GM12878 (cell line): Measurements from ENCODE around the gene RAB29. TPM values are rescaled to one million over a fixed set of nuclear protein-coding genes. Genes with fewer than 3 reads are reported as not detected.

Experiments used
- ATAC-seq: fragments of 200-7000 bp; cut with Tn5 transposase; 3 replicates; pipeline ENCODE4 v1.9.1; 2020; ENCODE audit warnings: mild to moderate bottlenecking, moderate library complexity
- BruUV-seq: library from RNA; stranded (reverse); fragments of 400-500 nt; replicated peaks from 2 replicates; lab custom pipeline; 2021; lab: Mats Ljungman, UMichigan
- CTCF ChIA-PET: fragments of 300-600 bp; sonication (Branson Sonifier 250); formaldehyde crosslinking; extraction: SDS; loops from one replicate; lab custom pipeline; 2021; ENCODE audit warnings: inconsistent platforms; lab: Yijun Ruan, JAX
- POLR2A ChIA-PET: fragments of 350-600 bp; formaldehyde crosslinking; extraction: SDS; loops from one replicate; lab custom pipeline; 2021; ENCODE audit warnings: inconsistent platforms; lab: Charles Lee
- RAD21 ChIA-PET: fragments of 300-600 bp; sonication (Branson Sonifier 250); formaldehyde crosslinking; loops from one replicate; lab custom pipeline; 2023; ENCODE audit warnings: antibody characterized with exemption; ENCODE audit not compliant: unreplicated experiment; lab: Charles Lee
- SMC1A ChIA-PET: fragments of 300-600 bp; sonication (Branson Sonifier 250); formaldehyde crosslinking; loops from one replicate; lab custom pipeline; 2023; ENCODE audit not compliant: unreplicated experiment, uncharacterized antibody; lab: Charles Lee
- DNase-seq: peaks from one replicate; pipeline ENCODE4 v3.0.0-alpha.2; 2011; ENCODE audit warnings: low read depth, low spot score
- FAIRE-seq: peaks from 3 replicates; lab custom pipeline; 2011; peaks lifted over from hg19 to GRCh38; lab: Jason Lieb, UNC
- H2AFZ ChIP-seq: 2 replicates; pipeline ENCODE4 v1.6.0; 2011; ENCODE audit warnings: low read depth, low read length, control low read depth; ENCODE audit not compliant: control insufficient read depth
- H3K27ac ChIP-seq: 2 replicates; pipeline ENCODE4 v1.5.1; 2011; ENCODE audit warnings: control low read depth; ENCODE audit not compliant: control insufficient read depth, insufficient read depth
- H3K27me3 ChIP-seq, 2 experiments: replicated peaks in 1 of 2; 2 replicates each; pipeline versions ENCODE4 v1.6.0 to v1.6.1; 2011; ENCODE audit warnings: low read length in 1 of 2; ENCODE audit not compliant: control insufficient read depth in 2 of 2, insufficient read depth in 2 of 2
- H3K36me3 ChIP-seq, 2 experiments: 2 replicates each; pipeline ENCODE4 v1.5.1; 2011; ENCODE audit warnings: low read length in 1 of 2; ENCODE audit not compliant: control insufficient read depth in 2 of 2, insufficient read depth in 2 of 2
- H3K4me1 ChIP-seq: 2 replicates; pipeline ENCODE4 v1.6.1; 2011; ENCODE audit warnings: mild to moderate bottlenecking, low read length, moderate library complexity, mixed read lengths; ENCODE audit not compliant: control insufficient read depth, insufficient read depth
- H3K4me2 ChIP-seq: 2 replicates; pipeline ENCODE4 v1.6.0; 2011; ENCODE audit warnings: control low read depth; ENCODE audit not compliant: control insufficient read depth, insufficient read depth
- H3K4me3 ChIP-seq: fragments of 200-600 bp; sonication (generic); 2 replicates; pipeline ENCODE4 v1.5.1; 2016
- H3K79me2 ChIP-seq: 2 replicates; pipeline ENCODE4 v1.6.0; 2011; ENCODE audit warnings: low read length; ENCODE audit not compliant: control insufficient read depth, insufficient read depth
- H3K9ac ChIP-seq: 2 replicates; pipeline ENCODE4 v1.8.0; 2011; ENCODE audit warnings: low read length, control low read depth, mixed read lengths; ENCODE audit not compliant: control insufficient read depth, insufficient read depth
- H3K9me3 ChIP-seq: replicated peaks from 3 replicates; pipeline ENCODE4 v1.5.1; 2011; ENCODE audit warnings: mild to moderate bottlenecking, low read length; ENCODE audit not compliant: control insufficient read depth, insufficient read depth
- H4K20me1 ChIP-seq: 2 replicates; pipeline ENCODE4 v1.6.0; 2011; ENCODE audit not compliant: control insufficient read depth, insufficient read depth
- POU2F2 ChIP-seq: IDR thresholded peaks from 3 replicates; pipeline ENCODE4 v1.6.1; 2011; ENCODE audit warnings: low read depth, mild to moderate bottlenecking, low read length, borderline replicate concordance
- RB1 ChIP-seq: fragments of 450-650 bp; formaldehyde crosslinking; IDR thresholded peaks from 2 replicates; pipeline ENCODE4 v1.6.1; 2017; ENCODE audit warnings: mild to moderate bottlenecking, borderline replicate concordance
- WGBS: methylation state at CpG from one replicate; pipeline ENCODE4 v1.1.6; 2016; ENCODE audit warnings: low lambda C conversion rate; ENCODE audit not compliant: insufficient replicate concordance, insufficient coverage; ENCODE audit errors: missing lambda C conversion rate; 5-methylcytosine and 5-hydroxymethylcytosine counted together
- in situ Hi-C: fragments of 300-500 bp; cut with MboI; formaldehyde crosslinking; loops from 9 replicates; pipeline ENCODE4 v1.14.3; 2018; ENCODE audit warnings: mixed read lengths
- intact Hi-C: fragments of 100-400 bp; cut with micrococcal nuclease; formaldehyde crosslinking; loops from one replicate; pipeline ENCODE4 v1.14.2; 2022; ENCODE audit not compliant: unreplicated experiment
- polyA plus RNA-seq, 11 experiments: library from polyadenylated mRNA; depleted of rRNA in 4 of 11; unstranded in 6 of 11; stranded (reverse) in 5 of 11; fragments of >200 nt; fragmentation: Nextera tagmentation in 4 of 11; fragmentation: Illumina TruSeq in 1 of 11; extraction: Ambion mirVana in 4 of 11; extraction: Trizol in 1 of 11; gene quantifications; 1 replicate in 1 of 11; 2 replicates in 10 of 11; pipeline versions ENCODE4 v1.2.1 to v1.2.3, GENCODE V29; 2011 to 2016; ENCODE audit warnings: inconsistent platforms in 2 of 11, missing spikeins in 2 of 11, low read depth in 1 of 11
- total RNA-seq, 4 experiments: library from RNA; depleted of rRNA in 3 of 4; stranded (reverse); fragments of >200 nt in 3 of 4; fragmentation: Illumina TruSeq in 1 of 4; extraction: Trizol in 1 of 4; gene quantifications; 2 replicates each; pipeline versions ENCODE4 v1.2.1 to v1.2.3, GENCODE V29; 2013 to 2021
- TF ChIP-seq, protein P1 (sequence below): fragments of 450-650 bp; IDR thresholded peaks from 2 replicates; pipeline ENCODE4 v1.6.1; 2017; ENCODE audit warnings: mild to moderate bottlenecking

The RAB29 gene
- total and polyA plus RNA-seq, 10 of the 15 experiments (the other 5 are each of a cell fraction or from before 2014, with no cell fraction given): 11.7 to 74.5 (median 15.0) TPM

DNA sequence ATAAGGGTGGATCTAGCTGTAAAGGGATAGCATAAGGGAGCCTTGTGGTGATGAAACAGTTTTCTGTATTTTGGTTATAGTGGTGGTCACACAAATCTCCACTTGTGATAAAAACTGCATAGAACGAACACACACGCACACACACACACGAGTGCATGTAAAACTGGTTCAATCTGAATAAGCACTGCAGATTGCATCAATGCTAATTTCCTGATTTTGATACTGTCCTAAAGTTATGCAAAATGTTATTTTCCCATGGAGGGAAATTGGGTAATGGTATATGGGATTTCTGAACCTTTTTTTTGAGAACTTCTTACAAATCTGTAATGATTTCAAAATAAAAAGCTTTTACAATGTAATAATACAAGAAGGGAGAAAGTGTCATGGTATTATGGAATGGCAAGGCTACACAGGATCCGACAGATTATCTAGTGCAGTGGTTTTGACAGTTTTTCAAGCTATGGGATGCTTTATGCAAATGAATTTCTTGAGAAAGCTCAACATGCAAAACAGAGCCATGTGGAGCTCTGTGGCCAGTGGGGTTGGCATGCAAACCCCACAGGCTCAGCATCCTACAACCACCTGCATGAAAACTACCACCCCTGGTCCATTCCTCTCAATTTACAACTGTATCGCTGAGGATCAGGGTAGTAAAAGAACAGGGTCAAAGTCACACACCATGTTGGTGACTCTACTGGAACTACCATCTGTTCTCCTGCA is 18.9 kb upstream of the RAB29 start:
- no TSS peak for BruUV-seq
- Histone ChIP-seq H3K4me3 (no peak overlapping the region), H3K4me1 (peaks cover 7% of the 10 kb centered on the region), H3K27me3 (no peaks in the 10 kb centered on the region; a peak in 1 of 4 replicates), H3K9ac (no peak overlapping the region), H3K79me2 (no peaks in the 10 kb centered on the region), H3K4me2 (no peak overlapping the region), H3K36me3 (no peaks in the 10 kb centered on the region), H2AFZ (no peak overlapping the region), H3K27ac (no peak overlapping the region), H4K20me1 (no peaks in the 10 kb centered on the region), H3K9me3 (no peaks in the 10 kb centered on the region)
- ATAC-seq: peak; percentile 46
- SMC1A ChIA-PET: interaction anchor here (1.2 to 5.4 kb wide), 9 partner anchors 16 to 312 kb away, joined by 3 to 104 read pairs (median 5); partner anchors contain the start of gene SLC41A1
- POLR2A ChIA-PET: interaction anchor here (0.6 to 0.8 kb wide), 2 partner anchors 51 to 149 kb away, joined by 3 to 5 read pairs; no protein-coding TSS in a partner anchor
- intact Hi-C loops: no loop called here
- in situ Hi-C loops: loop anchor here (5.0 kb wide), 3 partner anchors 118 to 313 kb away; no protein-coding TSS in a partner anchor
- 64% methylated on average over 5 of the region's 5 CpGs for WGBS
- FAIRE-seq: no peak
- DNase-seq: no peak
- RAD21 ChIA-PET: interaction anchor here (0.9 to 6.0 kb wide), 6 partner anchors 114 to 184 kb away, joined by 3 to 121 read pairs (median 6); no protein-coding TSS in a partner anchor
- TF ChIP-seq, protein P1, sequence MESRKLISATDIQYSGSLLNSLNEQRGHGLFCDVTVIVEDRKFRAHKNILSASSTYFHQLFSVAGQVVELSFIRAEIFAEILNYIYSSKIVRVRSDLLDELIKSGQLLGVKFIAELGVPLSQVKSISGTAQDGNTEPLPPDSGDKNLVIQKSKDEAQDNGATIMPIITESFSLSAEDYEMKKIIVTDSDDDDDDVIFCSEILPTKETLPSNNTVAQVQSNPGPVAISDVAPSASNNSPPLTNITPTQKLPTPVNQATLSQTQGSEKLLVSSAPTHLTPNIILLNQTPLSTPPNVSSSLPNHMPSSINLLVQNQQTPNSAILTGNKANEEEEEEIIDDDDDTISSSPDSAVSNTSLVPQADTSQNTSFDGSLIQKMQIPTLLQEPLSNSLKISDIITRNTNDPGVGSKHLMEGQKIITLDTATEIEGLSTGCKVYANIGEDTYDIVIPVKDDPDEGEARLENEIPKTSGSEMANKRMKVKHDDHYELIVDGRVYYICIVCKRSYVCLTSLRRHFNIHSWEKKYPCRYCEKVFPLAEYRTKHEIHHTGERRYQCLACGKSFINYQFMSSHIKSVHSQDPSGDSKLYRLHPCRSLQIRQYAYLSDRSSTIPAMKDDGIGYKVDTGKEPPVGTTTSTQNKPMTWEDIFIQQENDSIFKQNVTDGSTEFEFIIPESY: no peak
- TF ChIP-seq POU2F2: 0 out of 3 replicates have a peak, but pooled peaks have one; percentile 34
- TF ChIP-seq RB1: no peak
- CTCF ChIA-PET: interaction anchor here (1.1 to 14.2 kb wide), 12 partner anchors 8 to 188 kb away, joined by 3 to 222 read pairs (median 7); no protein-coding TSS in a partner anchor
